Thyroid gland (tissue), 4 donors: ENCODE results near the gene ADAM11. TPM values are rescaled to one million over a fixed set of nuclear protein-coding genes. Genes with fewer than 3 reads are reported as not detected.

Source experiments
- DNase-seq, 2 donors: peaks; one replicate each; pipeline ENCODE4 v3.0.0-alpha.2; 2019
- H3K27ac ChIP-seq, 3 donors: fragments of 200-600 bp; sonication (generic); 1 replicate in 2 of 3; 2 replicates in 1 of 3; pipeline ENCODE4 v1.5.1; 2016 to 2019; ENCODE audit warnings: mild to moderate bottlenecking in 1 of 3, moderate library complexity in 1 of 3
- H3K27me3 ChIP-seq: fragments of 200-600 bp; sonication (generic); one replicate; pipeline ENCODE4 v1.5.1; 2019
- H3K36me3 ChIP-seq, 2 donors: fragments of 200-600 bp; sonication (generic); one replicate each; pipeline ENCODE4 v1.5.1; 2016 to 2019
- H3K4me1 ChIP-seq, 2 donors: fragments of 200-600 bp; sonication (generic); one replicate each; pipeline ENCODE4 v1.5.1; 2017 to 2019
- H3K4me3 ChIP-seq, 3 donors: fragments of 200-600 bp; sonication (generic); replicated peaks in 1 of 3; 1 replicate in 2 of 3; 2 replicates in 1 of 3; pipeline ENCODE4 v1.5.1; 2016; ENCODE audit warnings: mild to moderate bottlenecking in 1 of 3
- H3K9me3 ChIP-seq: fragments of 200-600 bp; sonication (generic); one replicate; pipeline ENCODE4 v1.5.1; 2017
- CTCF ChIP-seq, 6 experiments: fragments of 200-600 bp in 3 of 6; fragments of 450-650 bp in 3 of 6; sonication (generic) in 3 of 6; IDR thresholded peaks; one replicate each; pipeline ENCODE4 v1.5.1; 2016 to 2019; ENCODE audit warnings: antibody characterized with exemption in 6 of 6, mild to moderate bottlenecking in 2 of 6, inconsistent platforms in 1 of 6, moderate library complexity in 1 of 6
- POLR2A ChIP-seq, 2 donors: fragments of 450-650 bp; IDR thresholded peaks; one replicate each; pipeline ENCODE4 v1.6.1; 2017; ENCODE audit warnings: antibody characterized with exemption in 2 of 2, mild to moderate bottlenecking in 2 of 2, moderate library complexity in 1 of 2
- WGBS, 2 donors: methylation state at CpG; one replicate each; pipeline ENCODE4 v1.1.5; 2017; 5-methylcytosine and 5-hydroxymethylcytosine counted together
- intact Hi-C: fragments of 100-400 bp; cut with DNase I; formaldehyde crosslinking; loops from one replicate; pipeline ENCODE4 v1.15.1; 2023
- total RNA-seq, 4 donors: library from RNA; depleted of rRNA; stranded (reverse); fragments of >200 nt; gene quantifications; one replicate each; pipeline ENCODE4 v1.2.3, GENCODE V29; 2016

The ADAM11 gene
- total RNA-seq, 4 donors from 2014 or later = 0.22 to 0.29 (median 0.27) TPM; not detected in 1

DNA sequence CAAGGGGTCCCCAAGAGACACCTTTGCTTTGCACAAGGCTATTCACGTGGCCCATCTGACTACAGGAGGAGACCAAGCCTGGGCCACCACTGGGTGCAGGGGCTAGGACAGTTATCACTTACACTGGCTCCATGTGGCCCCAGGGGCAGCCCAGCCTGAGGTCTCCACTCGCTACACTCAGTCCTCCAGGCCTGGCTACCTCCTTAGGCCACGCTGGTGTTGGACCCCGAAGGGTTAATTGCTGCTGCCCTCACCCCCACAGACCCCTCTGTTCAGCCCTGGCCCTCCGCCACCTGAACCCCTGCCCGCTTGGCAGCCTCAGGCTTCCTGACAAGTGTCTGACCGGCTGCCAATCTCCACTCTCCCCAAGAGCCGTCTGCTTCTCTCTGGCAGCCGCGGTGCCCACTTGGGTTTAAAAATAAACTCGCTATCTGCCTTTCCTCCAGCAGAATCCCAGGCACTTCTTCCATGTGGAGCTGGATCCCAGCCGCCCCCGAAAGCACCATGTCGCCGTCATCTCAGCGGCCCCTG is 27.8 kb downstream of the ADAM11 start:
- no peaks in the 10 kb centered on the region for H3K27me3 ChIP-seq
- no peak overlapping the region for H3K27ac ChIP-seq
- peak; percentile 69 to 72 for DNase-seq
- H3K4me3 ChIP-seq = no peak overlapping the region
- peaks cover 5 to 19% of the 10 kb centered on the region in 2 donors for H3K4me1 ChIP-seq
- TF ChIP-seq CTCF (IDR thresholded peaks at IDR 0.05) (no peak), POLR2A (IDR thresholded peaks at IDR 0.05) (no peak)
- no peaks in the 10 kb centered on the region for H3K36me3 ChIP-seq
- 14 to 18% methylated on average over 14 to 16 of the region's 16 CpGs for WGBS, 2 donors
- intact Hi-C loops = no loop called here
- H3K9me3 ChIP-seq = no peaks in the 10 kb centered on the region

- WGBS, 2 donors = 60 to 69% methylated on average over 15 of the region's 15 CpGs
- no peaks in the 10 kb centered on the region for H3K27me3 ChIP-seq
- H3K9me3 ChIP-seq = no peaks in the 10 kb centered on the region
- no peaks in the 10 kb centered on the region for H3K36me3 ChIP-seq
- no peak overlapping the region for H3K27ac ChIP-seq
- intact Hi-C loops = no loop called here
- DNase-seq = no peak
- peaks cover 5 to 19% of the 10 kb centered on the region in 2 donors for H3K4me1 ChIP-seq
- TF ChIP-seq POLR2A (IDR thresholded peaks at IDR 0.05) (no peak), CTCF (IDR thresholded peaks at IDR 0.05) (no peak)
- no peak overlapping the region for H3K4me3 ChIP-seq
These were observed 28.6 kb downstream of the ADAM11 start for GRCh38 chr17:44787271-44787940.

- Histone ChIP-seq H3K4me3 (no peak overlapping the region), H3K27me3 (no peaks in the 10 kb centered on the region), H3K4me1 (peaks cover 5 to 19% of the 10 kb centered on the region in 2 donors), H3K27ac (no peak overlapping the region), H3K9me3 (no peaks in the 10 kb centered on the region), H3K36me3 (no peaks in the 10 kb centered on the region)
- DNase-seq = no peak
- intact Hi-C loops = no loop called here
- TF ChIP-seq POLR2A (IDR thresholded peaks at IDR 0.05) (no peak), CTCF (IDR thresholded peaks at IDR 0.05) (no peak)
- 66 to 70% methylated on average over 7 of the region's 7 CpGs for WGBS, 2 donors
These were observed 29.4 kb downstream of the ADAM11 start for GRCh38 chr17:44788139-44788538.

GRCh38 chr17:44792276-44792675 is 33.5 kb downstream of the ADAM11 start:
- peaks cover 2 to 13% of the 10 kb centered on the region in 2 donors for H3K4me1 ChIP-seq
- H3K4me3 ChIP-seq = no peak overlapping the region
- no peak overlapping the region for H3K27ac ChIP-seq
- intact Hi-C loops = no loop called here
- no peak for DNase-seq
- no peaks in the 10 kb centered on the region for H3K27me3 ChIP-seq
- WGBS, 2 donors = 86 to 100% methylated on average over 1 of the region's 1 CpG
- H3K36me3 ChIP-seq = no peaks in the 10 kb centered on the region
- no peaks in the 10 kb centered on the region for H3K9me3 ChIP-seq
- no peak for TF ChIP-seq CTCF (IDR thresholded peaks at IDR 0.05)
- TF ChIP-seq POLR2A (IDR thresholded peaks at IDR 0.05) = no peak
